ENCODE measurements around the gene ADTRP. TPM values are rescaled to one million over a fixed set of nuclear protein-coding genes. Genes with fewer than 3 reads are reported as not detected.

ADTRP gene
- total RNA-seq, 4 donors from 2014 or later: 9.1 to 40.4 (median 21.8) TPM

GRCh38 chr6:11703725-11704124 is 74.9 kb downstream of the ADTRP start:
- intact Hi-C loops (cut with DNase I; ENCODE audit: low total_unique reads): no loop called here
- WGBS, 2 donors: 90 to 91% methylated on average over 6 of the region's 6 CpGs
- H3K4me3 ChIP-seq (ENCODE audit: low read depth, poor library complexity, severe bottlenecking): no peak overlapping the region
- DNase-seq (ENCODE audit: low spot score in 2 of 2): no peak
- TF ChIP-seq POLR2A (IDR thresholded peaks at IDR 0.05) (no peak), CTCF (IDR thresholded peaks at IDR 0.05) (no peak)

DNA sequence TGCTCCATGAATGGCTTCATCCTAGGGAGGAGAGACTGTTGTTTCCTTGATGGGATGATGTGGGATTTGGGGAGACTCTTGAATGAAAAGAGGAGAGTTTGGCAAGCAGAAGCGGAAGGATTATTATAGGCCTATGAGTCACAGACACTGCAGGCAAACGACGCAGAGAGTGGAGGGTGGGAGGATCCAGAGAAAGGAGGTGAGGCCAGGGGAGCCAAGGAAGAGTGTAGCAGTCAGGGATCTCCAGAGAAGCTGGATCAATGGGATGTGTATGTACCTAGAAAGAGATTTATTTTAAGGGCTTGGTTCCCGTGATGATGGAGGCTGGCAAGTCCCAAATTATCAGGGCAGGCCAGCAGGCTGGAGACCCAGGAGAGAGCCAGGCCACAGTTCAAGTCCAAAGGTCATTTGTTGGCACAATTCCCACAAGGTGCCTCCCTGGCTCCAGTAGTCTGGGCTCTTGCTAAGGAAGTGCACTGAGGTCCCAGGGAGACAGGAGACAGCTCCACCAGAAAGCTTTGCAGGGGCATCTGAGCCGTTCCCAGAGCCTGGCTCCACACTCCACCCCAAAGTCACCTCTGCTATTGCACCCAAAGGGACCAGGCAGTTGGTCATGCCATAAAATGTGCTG is 76.0 kb downstream of the ADTRP start:
- WGBS, 2 donors: 45 to 48% methylated on average over 5 of the region's 5 CpGs
- intact Hi-C loops (cut with DNase I; ENCODE audit: low total_unique reads): no loop called here
- no peak overlapping the region for H3K4me3 ChIP-seq (ENCODE audit: low read depth, poor library complexity, severe bottlenecking)
- DNase-seq (ENCODE audit: low spot score in 2 of 2): no peak
- no peak for TF ChIP-seq POLR2A (IDR thresholded peaks at IDR 0.05)
- TF ChIP-seq CTCF (IDR thresholded peaks at IDR 0.05): no peak

- TF ChIP-seq POLR2A (IDR thresholded peaks at IDR 0.05) (no peak), CTCF (IDR thresholded peaks at IDR 0.05) (no peak)
- no peak overlapping the region for H3K4me3 ChIP-seq (ENCODE audit: low read depth, poor library complexity, severe bottlenecking)
- 70 to 82% methylated on average over 4 of the region's 4 CpGs for WGBS, 2 donors
- intact Hi-C loops (cut with DNase I; ENCODE audit: low total_unique reads): no loop called here
- no peak for DNase-seq (ENCODE audit: low spot score in 2 of 2)
Observed at GRCh38 chr6:11702089-11702488, 76.5 kb downstream of the ADTRP start.

- DNase-seq (ENCODE audit: low spot score in 2 of 2): no peak
- TF ChIP-seq POLR2A (IDR thresholded peaks at IDR 0.05) (no peak), CTCF (IDR thresholded peaks at IDR 0.05) (no peak)
- H3K4me3 ChIP-seq (ENCODE audit: low read depth, poor library complexity, severe bottlenecking): no peak overlapping the region
- intact Hi-C loops (cut with DNase I; ENCODE audit: low total_unique reads): no loop called here
- 84 to 94% methylated on average over 6 of the region's 6 CpGs for WGBS, 2 donors
Observed at GRCh38 chr6:11701573-11701972, 77.0 kb downstream of the ADTRP start.

DNA sequence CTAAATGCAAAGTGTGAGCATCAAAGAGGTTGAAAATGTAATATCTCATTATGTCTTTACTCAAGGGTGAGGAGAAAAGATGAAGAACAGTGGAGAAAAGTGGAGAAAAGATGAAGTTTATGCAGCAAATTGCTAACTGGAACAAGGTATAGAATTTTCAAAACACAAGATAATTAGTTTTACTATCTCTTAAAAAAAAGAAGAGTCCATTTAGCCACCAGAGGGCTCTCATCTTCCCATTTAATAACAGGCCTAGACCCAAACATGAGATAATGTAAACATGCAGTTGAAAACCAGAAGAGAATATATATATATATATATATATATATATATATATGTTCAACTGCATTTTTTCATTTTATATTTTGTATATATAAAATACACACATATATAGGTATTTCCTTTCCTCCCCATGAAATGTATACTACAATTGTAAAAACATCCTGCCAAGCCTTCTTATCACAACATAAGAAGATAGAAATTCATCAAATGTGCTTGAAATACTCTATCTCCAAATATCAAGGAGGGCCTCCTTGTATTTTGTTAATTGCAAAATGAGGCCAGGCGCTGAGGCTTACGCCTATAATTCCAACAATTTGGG is 78.4 kb downstream of the ADTRP start:
- no peak for TF ChIP-seq CTCF (IDR thresholded peaks at IDR 0.05)
- no peak overlapping the region for H3K4me3 ChIP-seq (ENCODE audit: low read depth, poor library complexity, severe bottlenecking)
- no peak for DNase-seq (ENCODE audit: low spot score in 2 of 2)
- intact Hi-C loops (cut with DNase I; ENCODE audit: low total_unique reads): no loop called here
- WGBS, 2 donors: 91 to 95% methylated on average over 2 of the region's 2 CpGs

GRCh38 chr6:11699576-11699975 is 79.0 kb downstream of the ADTRP start:
- no peak for TF ChIP-seq CTCF (IDR thresholded peaks at IDR 0.05)
- TF ChIP-seq POLR2A (IDR thresholded peaks at IDR 0.05): no peak
- intact Hi-C loops (cut with DNase I; ENCODE audit: low total_unique reads): no loop called here
- DNase-seq (ENCODE audit: low spot score in 2 of 2): no peak
- no peak overlapping the region for H3K4me3 ChIP-seq (ENCODE audit: low read depth, poor library complexity, severe bottlenecking)
- WGBS, 2 donors: 29 to 33% methylated on average over 1 of the region's 1 CpG

Data from lower leg skin (tissue), 4 donors.